ENCODE measurements around the gene GALNS.
"Not testable (repeated sequence)": the region's sequence is repeated elsewhere in the genome, so short reads cannot be mapped to it uniquely, and the experiment has no call there.

The GALNS gene

DNA sequence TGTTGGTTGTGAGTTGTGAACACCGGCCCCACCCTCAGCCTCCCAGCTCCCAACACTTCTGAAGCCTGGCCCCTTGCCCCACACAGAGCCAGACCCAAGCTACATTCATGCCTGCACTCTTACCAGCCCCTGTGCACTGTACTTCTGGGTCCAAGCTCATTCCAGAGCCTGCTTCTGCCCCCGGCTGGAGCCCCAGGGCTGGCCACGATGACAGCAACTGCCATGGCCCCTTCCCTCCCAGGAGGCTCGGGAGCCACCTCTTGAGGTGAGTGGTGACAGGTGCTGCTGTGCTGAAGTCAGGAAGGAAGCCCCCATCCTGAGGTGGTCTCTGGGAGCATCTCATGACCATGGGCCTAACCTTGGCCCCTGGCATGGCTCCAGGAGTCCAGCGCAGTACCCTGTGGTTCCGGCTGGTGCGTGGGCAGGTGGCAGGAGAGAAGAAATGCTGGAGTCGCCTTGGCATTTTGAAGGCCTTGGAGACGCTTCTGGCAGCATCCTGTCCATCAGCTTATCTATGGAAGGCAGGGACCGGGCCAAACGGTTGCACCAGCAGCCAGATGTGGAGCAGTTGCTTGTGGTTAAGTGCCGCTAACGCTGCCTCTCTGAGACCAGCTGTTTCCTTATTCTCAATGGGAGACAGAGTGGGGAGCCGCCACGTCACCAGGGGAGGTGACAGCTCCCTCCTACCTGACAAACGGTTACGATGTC, 57.0 kb downstream of the GALNS start:
- Histone ChIP-seq H3K27me3 (ENCODE audit: control insufficient read depth, insufficient read depth, low read length) (no peaks in the 10 kb centered on the region), H3K36me3 (ENCODE audit: control insufficient read depth, insufficient read depth, low read length) (peaks cover 5% of the 10 kb centered on the region), H3K9me3 (ENCODE audit: control insufficient read depth, insufficient read depth, low read length) (no peaks in the 10 kb centered on the region), H3K4me1 (ENCODE audit: control insufficient read depth, insufficient read depth, low read length) (no peaks in the 10 kb centered on the region), H3K9ac (ENCODE audit: low read depth, low read length) (no peak overlapping the region), H3K4me3 (ENCODE audit: low read depth, low read length) (no peak overlapping the region)

DNA sequence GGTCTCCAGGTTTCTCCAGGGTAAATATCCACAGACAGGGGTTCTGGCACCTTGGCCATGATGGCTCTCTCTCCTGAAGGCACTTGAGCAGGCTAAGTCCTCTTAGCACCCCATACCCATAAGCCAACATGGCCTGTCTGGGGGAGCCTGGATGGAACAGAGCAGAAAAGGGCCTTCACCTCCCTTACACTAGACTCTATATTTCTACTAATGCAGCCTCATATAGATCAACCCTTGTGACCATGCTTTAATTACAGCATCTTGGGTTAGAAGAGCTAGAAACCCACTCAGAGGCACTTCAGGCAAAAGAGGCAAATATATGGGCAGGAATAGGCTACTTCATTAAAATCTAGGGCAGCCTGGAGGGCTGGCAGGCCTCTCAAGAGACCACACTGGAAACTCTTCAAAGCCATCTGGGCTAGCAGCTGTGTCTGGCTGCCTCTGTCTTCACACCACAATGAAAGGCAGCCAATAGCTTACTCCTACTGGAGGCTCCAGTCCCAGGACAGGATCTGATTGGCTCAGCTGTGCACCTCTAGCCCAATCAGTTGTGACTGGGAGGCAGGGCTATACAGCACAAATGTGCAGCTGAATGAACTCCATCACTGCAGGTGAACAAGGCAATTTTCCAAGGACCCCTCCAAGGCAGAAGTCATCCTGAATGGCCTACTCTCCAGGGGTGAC, 57.8 kb downstream of the GALNS start:
- H3K9ac ChIP-seq (ENCODE audit: low read depth, low read length): no peak overlapping the region

GRCh38 chr16:88798073-88798472, 58.7 kb downstream of the GALNS start:
- H3K9me3 ChIP-seq (ENCODE audit: control insufficient read depth, insufficient read depth, low read length): no peaks in the 10 kb centered on the region
- no peaks in the 10 kb centered on the region for H3K27me3 ChIP-seq (ENCODE audit: control insufficient read depth, insufficient read depth, low read length)
- no peaks in the 10 kb centered on the region for H3K36me3 ChIP-seq (ENCODE audit: control insufficient read depth, insufficient read depth, low read length)
- no peak overlapping the region for H3K9ac ChIP-seq (ENCODE audit: low read depth, low read length)
- no peaks in the 10 kb centered on the region for H3K4me1 ChIP-seq (ENCODE audit: control insufficient read depth, insufficient read depth, low read length)
- no peak overlapping the region for H3K4me3 ChIP-seq (ENCODE audit: low read depth, low read length)

More for the DNA sequence above, 57.8 kb downstream of the GALNS start:
- Histone ChIP-seq H3K27me3 (ENCODE audit: control insufficient read depth, insufficient read depth, low read length) (no peaks in the 10 kb centered on the region), H3K4me1 (ENCODE audit: control insufficient read depth, insufficient read depth, low read length) (no peaks in the 10 kb centered on the region), H3K9me3 (ENCODE audit: control insufficient read depth, insufficient read depth, low read length) (no peaks in the 10 kb centered on the region), H3K4me3 (ENCODE audit: low read depth, low read length) (no peak overlapping the region), H3K36me3 (ENCODE audit: control insufficient read depth, insufficient read depth, low read length) (no peaks in the 10 kb centered on the region)

- no peaks in the 10 kb centered on the region for H3K9me3 ChIP-seq (ENCODE audit: control insufficient read depth, insufficient read depth, low read length)
- H3K9ac ChIP-seq (ENCODE audit: low read depth, low read length): no peak overlapping the region
- no peaks in the 10 kb centered on the region for H3K4me1 ChIP-seq (ENCODE audit: control insufficient read depth, insufficient read depth, low read length)
- H3K4me3 ChIP-seq (ENCODE audit: low read depth, low read length): no peak overlapping the region
- no peaks in the 10 kb centered on the region for H3K36me3 ChIP-seq (ENCODE audit: control insufficient read depth, insufficient read depth, low read length)
- no peaks in the 10 kb centered on the region for H3K27me3 ChIP-seq (ENCODE audit: control insufficient read depth, insufficient read depth, low read length)
Observed at GRCh38 chr16:88796278-88796677, 60.5 kb downstream of the GALNS start.

DNA sequence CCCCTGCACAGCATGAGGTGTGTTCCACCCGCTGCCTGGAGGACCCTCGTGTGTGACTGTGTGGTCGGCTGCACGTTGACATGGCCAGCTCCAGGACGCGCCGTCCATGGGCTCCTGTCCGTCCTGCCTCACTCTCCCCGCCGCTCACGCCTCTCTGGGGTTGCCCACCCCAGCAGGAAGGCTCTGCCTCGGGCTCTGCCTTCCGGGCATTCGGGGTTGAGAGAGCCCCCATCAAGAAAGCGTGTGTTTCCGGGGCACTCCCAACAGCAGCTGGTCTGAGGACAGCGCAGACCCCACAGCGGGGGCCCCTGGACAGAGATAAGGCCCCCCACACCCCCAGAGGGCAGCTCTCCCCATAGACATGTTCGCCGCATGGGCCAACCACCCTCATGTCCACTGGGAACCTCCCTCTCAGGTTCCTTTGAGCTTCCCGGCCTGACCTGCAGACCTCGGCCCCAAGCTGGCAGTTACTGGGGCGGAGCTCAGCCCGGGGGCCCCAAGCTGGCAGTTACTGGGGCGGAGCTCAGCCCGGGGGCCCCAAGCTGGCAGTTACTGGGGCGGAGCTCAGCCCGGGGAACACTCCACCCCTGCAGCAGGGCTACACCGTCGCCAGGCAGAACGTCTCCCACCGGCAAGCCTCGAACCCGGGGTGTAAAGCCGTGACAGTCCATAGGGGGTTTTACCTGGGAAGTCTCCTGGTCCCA, 63.3 kb downstream of the GALNS start:
- Histone ChIP-seq H3K4me1 (ENCODE audit: control insufficient read depth, insufficient read depth, low read length) (no peaks in the 10 kb centered on the region), H3K36me3 (ENCODE audit: control insufficient read depth, insufficient read depth, low read length) (no peaks in the 10 kb centered on the region), H3K9me3 (ENCODE audit: control insufficient read depth, insufficient read depth, low read length) (no peaks in the 10 kb centered on the region), H3K9ac (ENCODE audit: low read depth, low read length) (no peak overlapping the region), H3K27me3 (ENCODE audit: control insufficient read depth, insufficient read depth, low read length) (no peaks in the 10 kb centered on the region), H3K4me3 (ENCODE audit: low read depth, low read length) (no peak overlapping the region)

GRCh38 chr16:88792668-88793250, 64.0 kb downstream of the GALNS start:
- Histone ChIP-seq H3K4me1 (ENCODE audit: control insufficient read depth, insufficient read depth, low read length) (no peaks in the 10 kb centered on the region), H3K27me3 (ENCODE audit: control insufficient read depth, insufficient read depth, low read length) (no peaks in the 10 kb centered on the region), H3K36me3 (ENCODE audit: control insufficient read depth, insufficient read depth, low read length) (no peaks in the 10 kb centered on the region), H3K9me3 (ENCODE audit: control insufficient read depth, insufficient read depth, low read length) (no peaks in the 10 kb centered on the region), H3K9ac (ENCODE audit: low read depth, low read length) (no peak overlapping the region), H3K4me3 (ENCODE audit: low read depth, low read length) (no peak overlapping the region)

DNA sequence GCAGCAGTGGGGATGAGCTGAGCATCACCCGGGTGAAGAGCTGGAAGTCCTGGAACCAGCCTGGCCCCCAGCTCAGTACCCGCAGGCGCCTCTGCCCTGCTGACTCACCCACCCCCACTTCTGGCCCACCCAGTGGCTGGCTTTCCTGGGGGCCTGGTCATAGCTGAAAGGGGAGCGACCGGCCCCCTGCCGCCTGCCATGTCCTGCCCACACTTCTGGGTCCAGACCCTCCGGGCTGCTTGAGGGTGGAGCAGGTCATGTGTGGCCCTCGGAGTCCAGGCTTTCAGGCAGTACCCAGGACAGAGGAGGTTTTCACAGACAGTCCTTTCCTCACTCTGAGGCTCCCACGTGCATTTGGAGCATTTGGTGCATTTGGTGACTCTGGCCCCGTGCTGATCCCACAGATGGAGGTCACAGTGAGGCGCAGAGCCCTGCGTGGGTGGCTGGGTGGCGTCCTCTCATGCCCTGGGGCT, 64.6 kb downstream of the GALNS start:
- no peak overlapping the region for H3K4me3 ChIP-seq (ENCODE audit: low read depth, low read length)
- H3K9ac ChIP-seq (ENCODE audit: low read depth, low read length): no peak overlapping the region
- H3K27me3 ChIP-seq (ENCODE audit: control insufficient read depth, insufficient read depth, low read length): no peaks in the 10 kb centered on the region
- no peaks in the 10 kb centered on the region for H3K4me1 ChIP-seq (ENCODE audit: control insufficient read depth, insufficient read depth, low read length)
- H3K36me3 ChIP-seq (ENCODE audit: control insufficient read depth, insufficient read depth, low read length): no peaks in the 10 kb centered on the region
- no peaks in the 10 kb centered on the region for H3K9me3 ChIP-seq (ENCODE audit: control insufficient read depth, insufficient read depth, low read length)

- H3K9ac ChIP-seq (ENCODE audit: low read depth, low read length): no peak overlapping the region
- no peak overlapping the region for H3K4me3 ChIP-seq (ENCODE audit: low read depth, low read length)
- H3K27me3 ChIP-seq (ENCODE audit: control insufficient read depth, insufficient read depth, low read length): no peaks in the 10 kb centered on the region
- no peaks in the 10 kb centered on the region for H3K9me3 ChIP-seq (ENCODE audit: control insufficient read depth, insufficient read depth, low read length)
- no peaks in the 10 kb centered on the region for H3K4me1 ChIP-seq (ENCODE audit: control insufficient read depth, insufficient read depth, low read length)
- H3K36me3 ChIP-seq (ENCODE audit: control insufficient read depth, insufficient read depth, low read length): no peaks in the 10 kb centered on the region
Observed at GRCh38 chr16:88790312-88791211, 66.2 kb downstream of the GALNS start.

- Histone ChIP-seq H3K4me3 (ENCODE audit: low read depth, low read length) (no peak overlapping the region), H3K9ac (ENCODE audit: low read depth, low read length) (no peak overlapping the region), H3K4me1 (ENCODE audit: control insufficient read depth, insufficient read depth, low read length) (no peaks in the 10 kb centered on the region)
Observed at GRCh38 chr16:88789594-88789993, 67.2 kb downstream of the GALNS start.

GRCh38 chr16:88788749-88789148, 68.0 kb downstream of the GALNS start:
- not testable (repeated sequence) for H3K4me3 ChIP-seq (ENCODE audit: low read depth, low read length); H3K27me3 ChIP-seq (ENCODE audit: control insufficient read depth, insufficient read depth, low read length); H3K9me3 ChIP-seq (ENCODE audit: control insufficient read depth, insufficient read depth, low read length); H3K36me3 ChIP-seq (ENCODE audit: control insufficient read depth, insufficient read depth, low read length); H3K9ac ChIP-seq (ENCODE audit: low read depth, low read length); H3K4me1 ChIP-seq (ENCODE audit: control insufficient read depth, insufficient read depth, low read length)

More at GRCh38 chr16:88789594-88789993, 67.2 kb downstream of the GALNS start:
- H3K36me3 ChIP-seq (ENCODE audit: control insufficient read depth, insufficient read depth, low read length): no peaks in the 10 kb centered on the region
- no peaks in the 10 kb centered on the region for H3K27me3 ChIP-seq (ENCODE audit: control insufficient read depth, insufficient read depth, low read length)
- H3K9me3 ChIP-seq (ENCODE audit: control insufficient read depth, insufficient read depth, low read length): no peaks in the 10 kb centered on the region
